ENCODE results near the gene SERPINB2.

GRCh38 chr18:63868546-63868945, 19.0 kb upstream of the SERPINB2 start:
- TF ChIP-seq, protein P1, sequence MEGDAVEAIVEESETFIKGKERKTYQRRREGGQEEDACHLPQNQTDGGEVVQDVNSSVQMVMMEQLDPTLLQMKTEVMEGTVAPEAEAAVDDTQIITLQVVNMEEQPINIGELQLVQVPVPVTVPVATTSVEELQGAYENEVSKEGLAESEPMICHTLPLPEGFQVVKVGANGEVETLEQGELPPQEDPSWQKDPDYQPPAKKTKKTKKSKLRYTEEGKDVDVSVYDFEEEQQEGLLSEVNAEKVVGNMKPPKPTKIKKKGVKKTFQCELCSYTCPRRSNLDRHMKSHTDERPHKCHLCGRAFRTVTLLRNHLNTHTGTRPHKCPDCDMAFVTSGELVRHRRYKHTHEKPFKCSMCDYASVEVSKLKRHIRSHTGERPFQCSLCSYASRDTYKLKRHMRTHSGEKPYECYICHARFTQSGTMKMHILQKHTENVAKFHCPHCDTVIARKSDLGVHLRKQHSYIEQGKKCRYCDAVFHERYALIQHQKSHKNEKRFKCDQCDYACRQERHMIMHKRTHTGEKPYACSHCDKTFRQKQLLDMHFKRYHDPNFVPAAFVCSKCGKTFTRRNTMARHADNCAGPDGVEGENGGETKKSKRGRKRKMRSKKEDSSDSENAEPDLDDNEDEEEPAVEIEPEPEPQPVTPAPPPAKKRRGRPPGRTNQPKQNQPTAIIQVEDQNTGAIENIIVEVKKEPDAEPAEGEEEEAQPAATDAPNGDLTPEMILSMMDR (IDR thresholded peaks at IDR 0.05) = no peak
- no peak for TF ChIP-seq EZH2 (IDR thresholded peaks at IDR 0.05; ENCODE audit: borderline replicate concordance, insufficient read depth, low read depth, low read length, poor library complexity, severe bottlenecking)
